ENCODE data around the gene TOP3A.
"Not testable (repeated sequence)": the region's sequence is repeated elsewhere in the genome, so short reads cannot be mapped to it uniquely, and the experiment has no call there.

Gene TOP3A

GRCh38 chr17:18314731-18315561, at the start of gene TOP3A, which contains the start of gene SMCR8:
TOP3A (minus strand) TSS chr17:18314994; CDS start chr17:18314778, 216 bp downstream.
SMCR8 (plus strand) TSS chr17:18315293; CDS start chr17:18315790, 497 bp downstream.
- peak; percentile 99 for DNase-seq (ENCODE audit: low spot score)

GRCh38 chr17:18364166-18364565, 49.4 kb upstream of the TOP3A start:
- DNase-seq (ENCODE audit: low spot score), result no peak

- DNase-seq (ENCODE audit: low spot score), result peak; percentile 97
Measured at GRCh38 chr17:18363101-18364049, 48.6 kb upstream of the TOP3A start, which contains the start of gene SHMT1. SHMT1 (minus strand) TSS chr17:18363550; CDS start chr17:18355981, 7,569 bp downstream.

GRCh38 chr17:18362698-18363100, 47.9 kb upstream of the TOP3A start:
- DNase-seq (ENCODE audit: low spot score), result peak; percentile 91

GRCh38 chr17:18361837-18362697, 47.3 kb upstream of the TOP3A start:
- DNase-seq (ENCODE audit: low spot score), result peak; percentile 32

- no peak for DNase-seq (ENCODE audit: low spot score)
Measured at GRCh38 chr17:18360518-18360917, 45.7 kb upstream of the TOP3A start.

GRCh38 chr17:18356624-18357023, 41.8 kb upstream of the TOP3A start:
- peak; percentile 78 for DNase-seq (ENCODE audit: low spot score)

- DNase-seq (ENCODE audit: low spot score), result no peak
Measured at GRCh38 chr17:18353541-18353940, 38.7 kb upstream of the TOP3A start.

- no peak for DNase-seq (ENCODE audit: low spot score)
Measured at GRCh38 chr17:18344021-18344420, 29.2 kb upstream of the TOP3A start.

GRCh38 chr17:18339933-18340332, 25.1 kb upstream of the TOP3A start:
- no peak for DNase-seq (ENCODE audit: low spot score)

GRCh38 chr17:18338158-18338557, 23.4 kb upstream of the TOP3A start:
- not testable (repeated sequence) for DNase-seq (ENCODE audit: low spot score)

- DNase-seq (ENCODE audit: low spot score), result no peak
Measured at GRCh38 chr17:18332909-18333489, 18.2 kb upstream of the TOP3A start.

GRCh38 chr17:18331879-18332278, 17.1 kb upstream of the TOP3A start:
- DNase-seq (ENCODE audit: low spot score), result no peak

- DNase-seq (ENCODE audit: low spot score), result no peak
Measured at GRCh38 chr17:18328643-18329204, 13.9 kb upstream of the TOP3A start.

- DNase-seq (ENCODE audit: low spot score), result no peak
Measured at GRCh38 chr17:18327556-18327955, 12.8 kb upstream of the TOP3A start.

- DNase-seq (ENCODE audit: low spot score), result no peak
Measured at GRCh38 chr17:18327093-18327492, 12.3 kb upstream of the TOP3A start.

GRCh38 chr17:18326572-18326971, 11.8 kb upstream of the TOP3A start:
- no peak for DNase-seq (ENCODE audit: low spot score)

GRCh38 chr17:18326039-18326438, 11.2 kb upstream of the TOP3A start:
- no peak for DNase-seq (ENCODE audit: low spot score)

GRCh38 chr17:18324140-18325050, 9.6 kb upstream of the TOP3A start:
- peak; percentile 41 for DNase-seq (ENCODE audit: low spot score)
